IMR-90 (cell line): ENCODE results near the gene TBC1D30. TPM values are rescaled to one million over a fixed set of nuclear protein-coding genes. Genes with fewer than 3 reads are reported as not detected.
"Not testable (repeated sequence)": the region's sequence is repeated elsewhere in the genome, so short reads cannot be mapped to it uniquely, and the experiment has no call there.

Experiments used
- ATAC-seq: fragments of 200-7000 bp; cut with Tn5 transposase; 2 replicates; pipeline ENCODE4 v1.9.1; 2020; ENCODE audit warnings: low read depth, mild to moderate bottlenecking, moderate library complexity
- BruUV-seq: library from RNA; stranded (reverse); fragments of 400-500 nt; replicated peaks from 2 replicates; lab custom pipeline; 2021; lab: Mats Ljungman, UMichigan
- CTCF ChIA-PET: fragments of 300-600 bp; formaldehyde crosslinking; extraction: SDS; loops from one replicate; lab custom pipeline; 2021; ENCODE audit warnings: antibody characterized with exemption; lab: Yijun Ruan, JAX
- POLR2A ChIA-PET: fragments of 300-600 bp; sonication (Branson Sonifier 250); formaldehyde crosslinking; loops from one replicate; lab custom pipeline; 2022; ENCODE audit warnings: antibody characterized with exemption; ENCODE audit not compliant: unreplicated experiment; lab: Charles Lee
- DNase-seq: peaks from one replicate; pipeline ENCODE4 v3.0.0; 2013
- H2AFZ ChIP-seq: replicated peaks from 2 replicates; pipeline ENCODE3; 2013; ENCODE audit warnings: low read length, mild to moderate bottlenecking; ENCODE audit not compliant: poor library complexity
- H2AK5ac ChIP-seq: 2 replicates; pipeline ENCODE4 v1.6.1; 2013; ENCODE audit warnings: low read depth, low read length, inconsistent platforms
- H2AK9ac ChIP-seq: replicated peaks from 2 replicates; pipeline ENCODE3; 2013; ENCODE audit warnings: mild to moderate bottlenecking, low read depth, low read length, moderate library complexity; ENCODE audit not compliant: poor library complexity
- H2BK120ac ChIP-seq: 2 replicates; pipeline ENCODE4 v1.6.1; 2013; ENCODE audit warnings: low read depth, low read length, inconsistent platforms
- H2BK15ac ChIP-seq: 3 replicates; pipeline ENCODE4 v1.6.1; 2013; ENCODE audit warnings: low read depth, low read length, inconsistent platforms
- H2BK20ac ChIP-seq: 2 replicates; pipeline ENCODE4 v1.6.1; 2013; ENCODE audit warnings: low read depth, mild to moderate bottlenecking, inconsistent platforms, low read length, moderate library complexity
- H2BK5ac ChIP-seq: 2 replicates; pipeline ENCODE4 v1.6.1; 2013; ENCODE audit warnings: mild to moderate bottlenecking, low read depth, low read length, inconsistent platforms; ENCODE audit not compliant: poor library complexity, severe bottlenecking
- H3K14ac ChIP-seq: replicated peaks from 2 replicates; pipeline ENCODE4 v1.6.1; 2013; ENCODE audit warnings: low read depth, low read length, inconsistent platforms
- H3K18ac ChIP-seq: 2 replicates; pipeline ENCODE4 v1.6.1; 2013; ENCODE audit warnings: low read depth, low read length, control low read depth
- H3K23ac ChIP-seq: 2 replicates; pipeline ENCODE4 v1.6.1; 2013; ENCODE audit warnings: low read depth, low read length, inconsistent platforms
- H3K27ac ChIP-seq: 2 replicates; pipeline ENCODE4 v1.5.1; 2013; ENCODE audit warnings: mild to moderate bottlenecking, control low read depth, low read length; ENCODE audit not compliant: insufficient read depth
- H3K27me3 ChIP-seq: 2 replicates; pipeline ENCODE4 v1.6.1; 2013; ENCODE audit warnings: low read length; ENCODE audit not compliant: control insufficient read depth, insufficient read depth
- H3K36me3 ChIP-seq: 2 replicates; pipeline ENCODE4 v1.6.1; 2013; ENCODE audit warnings: low read length, mixed read lengths; ENCODE audit not compliant: control insufficient read depth, insufficient read depth
- H3K4ac ChIP-seq: 2 replicates; pipeline ENCODE4 v1.6.1; 2013; ENCODE audit warnings: low read depth, low read length, inconsistent platforms
- H3K4me1 ChIP-seq: 2 replicates; pipeline ENCODE4 v1.6.1; 2013; ENCODE audit warnings: low read length, mixed read lengths; ENCODE audit not compliant: control insufficient read depth, insufficient read depth
- H3K4me2 ChIP-seq: 2 replicates; pipeline ENCODE4 v1.6.1; 2013; ENCODE audit warnings: low read depth, mild to moderate bottlenecking, control low read depth, low read length, moderate library complexity
- H3K4me3 ChIP-seq: 2 replicates; pipeline ENCODE4 v1.5.1; 2013; ENCODE audit warnings: low read depth, mild to moderate bottlenecking, control low read depth, low read length, moderate library complexity; ENCODE audit not compliant: insufficient read depth
- H3K56ac ChIP-seq: 2 replicates; pipeline ENCODE4 v1.6.1; 2013; ENCODE audit warnings: low read length, inconsistent platforms; ENCODE audit not compliant: insufficient read depth; ENCODE audit errors: extremely low read depth
- H3K79me1 ChIP-seq, 2 experiments: 2 replicates each; pipeline ENCODE4 v1.6.1; 2013; ENCODE audit warnings: low read length in 2 of 2, inconsistent platforms in 1 of 2, low read depth in 1 of 2
- H3K9ac ChIP-seq: 2 replicates; pipeline ENCODE4 v1.6.1; 2013; ENCODE audit warnings: low read depth, low read length, control low read depth
- H3K9me1 ChIP-seq: 2 replicates; pipeline ENCODE4 v1.6.1; 2013; ENCODE audit warnings: low read length, inconsistent platforms; ENCODE audit not compliant: insufficient read depth
- H3K9me3 ChIP-seq: 2 replicates; pipeline ENCODE4 v1.6.1; 2013; ENCODE audit warnings: low read length; ENCODE audit not compliant: control insufficient read depth, insufficient read depth
- H4K20me1 ChIP-seq: 2 replicates; pipeline ENCODE4 v1.6.1; 2013; ENCODE audit warnings: low read length, inconsistent platforms; ENCODE audit not compliant: insufficient read depth
- H4K5ac ChIP-seq: 2 replicates; pipeline ENCODE4 v1.6.1; 2013; ENCODE audit warnings: mild to moderate bottlenecking, low read depth, low read length, control low read depth
- H4K8ac ChIP-seq, 2 experiments: 2 replicates each; pipeline ENCODE4 v1.6.1; 2013; ENCODE audit warnings: low read depth in 2 of 2, low read length in 2 of 2, control low read depth in 1 of 2, inconsistent platforms in 1 of 2
- H4K91ac ChIP-seq: 2 replicates; pipeline ENCODE4 v1.6.1; 2013; ENCODE audit warnings: low read depth, low read length, inconsistent platforms; ENCODE audit not compliant: insufficient read depth
- CTCF ChIP-seq: conservative IDR thresholded peaks from 2 replicates; pipeline ENCODE4 v1.5.1; 2012; ENCODE audit warnings: mild to moderate bottlenecking, low read depth, low read length, improper control_type of control experiment
- RAD21 ChIP-seq: IDR thresholded peaks from 2 replicates; pipeline ENCODE4 v1.6.1; 2012; ENCODE audit warnings: low read length, improper control_type of control experiment
- SMC3 ChIP-seq: fragments of 150-350 bp; IDR thresholded peaks from 2 replicates; pipeline ENCODE4 v1.6.1; 2016; ENCODE audit warnings: low read depth, mild to moderate bottlenecking, antibody characterized with exemption, low read length, moderate library complexity
- WGBS, 2 experiments: methylation state at CpG; one replicate each; pipeline versions ENCODE4 v1.1.5 to v1.1.7; 2013; ENCODE audit warnings: missing lambda C conversion rate in 2 of 2; ENCODE audit not compliant: insufficient read length in 1 of 2; ENCODE audit errors: extremely low coverage in 2 of 2; 5-methylcytosine and 5-hydroxymethylcytosine counted together
- dilution Hi-C: fragments of 300-500 bp; cut with HindIII; formaldehyde crosslinking; loops from one replicate; pipeline ENCODE4 v1.14.3; 2018; ENCODE audit warnings: low sequenced_read_pairs; ENCODE audit not compliant: unreplicated experiment
- in situ Hi-C: fragments of 300-500 bp; cut with MboI; formaldehyde crosslinking; loops from 3 replicates; pipeline ENCODE4 v1.14.3; 2019; ENCODE audit warnings: low sequenced_read_pairs, inconsistent platforms, mixed read lengths
- intact Hi-C: fragments of 100-400 bp; cut with micrococcal nuclease; formaldehyde crosslinking; loops from 2 replicates; pipeline ENCODE4 v1.10.0; 2022
- polyA plus RNA-seq, 3 experiments: library from polyadenylated mRNA; depleted of rRNA; stranded (reverse); fragments of >200 nt; gene quantifications; 2 replicates each; pipeline ENCODE4 v1.2.3, GENCODE V29; 2012; ENCODE audit warnings: low replicate concordance in 1 of 3
- total RNA-seq: library from RNA; depleted of rRNA; stranded (reverse); fragments of >200 nt; gene quantifications from 2 replicates; pipeline ENCODE4 v1.2.3, GENCODE V29; 2012

The TBC1D30 gene
- total and polyA plus RNA-seq, 2 of the 4 experiments (the other 2 are of a cell fraction): 0.18 to 0.24 TPM

- intact Hi-C loops: loop anchor here (1.0 to 10.0 kb wide), 2 partner anchors 321 to 1303 kb away; no protein-coding TSS in a partner anchor
- dilution Hi-C loops: not testable (repeated sequence)
- WGBS, 2 experiments: no CpG with 5 or more reads among the region's 8 CpGs
Measured at GRCh38 chr12:64802180-64802775, 22.2 kb upstream of the TBC1D30 start.

More at GRCh38 chr12:64802180-64802775, 22.2 kb upstream of the TBC1D30 start:
- H2AK9ac ChIP-seq, H3K27ac ChIP-seq, H2BK120ac ChIP-seq, H2BK15ac ChIP-seq, BruUV-seq, H3K4ac ChIP-seq, H4K91ac ChIP-seq, H3K14ac ChIP-seq, H3K9ac ChIP-seq, H3K4me1 ChIP-seq, H2AK5ac ChIP-seq, H3K23ac ChIP-seq, H3K9me3 ChIP-seq, H4K5ac ChIP-seq, POLR2A ChIA-PET, H3K9me1 ChIP-seq, H3K4me2 ChIP-seq, H3K18ac ChIP-seq, H4K20me1 ChIP-seq, H3K79me1 ChIP-seq, H3K4me3 ChIP-seq, H2BK5ac ChIP-seq, H3K56ac ChIP-seq, in situ Hi-C loops, H4K8ac ChIP-seq, H3K36me3 ChIP-seq, H2BK20ac ChIP-seq: not testable (repeated sequence)
- DNase-seq (peak; percentile 15), ATAC-seq (peak; percentile 87)
- H3K27me3 ChIP-seq: peaks cover 23% of the 10 kb centered on the region
- TF ChIP-seq SMC3 (peak; percentile 42; the same call in 1 of the 2 replicates), RAD21 (peak; percentile 49), CTCF (peak; percentile 69)
- CTCF ChIA-PET: interaction anchor here (0.6 to 1.7 kb wide), 11 partner anchors 9 to 489 kb away, joined by 3 to 10 read pairs (median 3); partner anchors contain the start of gene GNS
- H2AFZ ChIP-seq: peak overlapping the region; percentile 48
